Rectal smooth muscle tissue (tissue), 1 donor: Measurements from ENCODE around the gene EXOC7.
"Not testable (repeated sequence)": the region's sequence is repeated elsewhere in the genome, so short reads cannot be mapped to it uniquely, and the experiment has no call there.

Experiments
- H3K27ac ChIP-seq: one replicate; pipeline ENCODE4 v1.7.0; 2013; ENCODE audit warnings: low read depth, low read length, inconsistent platforms
- H3K27me3 ChIP-seq: one replicate; pipeline ENCODE4 v1.7.0; 2013; ENCODE audit warnings: low read length; ENCODE audit not compliant: control insufficient read depth, insufficient read depth
- H3K36me3 ChIP-seq: one replicate; pipeline ENCODE4 v1.7.0; 2013; ENCODE audit warnings: low read length; ENCODE audit not compliant: control insufficient read depth, insufficient read depth
- H3K4me1 ChIP-seq: one replicate; pipeline ENCODE4 v1.7.0; 2013; ENCODE audit warnings: low read length; ENCODE audit not compliant: control insufficient read depth, insufficient read depth
- H3K4me3 ChIP-seq: one replicate; pipeline ENCODE4 v1.7.0; 2013; ENCODE audit warnings: low read length
- H3K9ac ChIP-seq: one replicate; pipeline ENCODE4 v1.7.0; 2013; ENCODE audit warnings: low read length

The EXOC7 gene

GRCh38 chr17:76058264-76058663 lies 45.3 kb downstream of the EXOC7 start:
- not testable (repeated sequence) for H3K4me3 ChIP-seq, H3K27ac ChIP-seq, H3K27me3 ChIP-seq, H3K4me1 ChIP-seq, H3K9ac ChIP-seq
- H3K36me3 ChIP-seq, result peaks cover 30% of the 10 kb centered on the region

- Histone ChIP-seq H3K9ac (no peak overlapping the region), H3K27ac (no peak overlapping the region), H3K4me3 (no peak overlapping the region), H3K27me3 (no peaks in the 10 kb centered on the region), H3K36me3 (peaks cover 31% of the 10 kb centered on the region), H3K4me1 (no peaks in the 10 kb centered on the region)
Observed at GRCh38 chr17:76056882-76057281, 46.7 kb downstream of the EXOC7 start.

- no peak overlapping the region for H3K27ac ChIP-seq
- H3K4me3 ChIP-seq, result no peak overlapping the region
- peaks cover 2% of the 10 kb centered on the region for H3K4me1 ChIP-seq
- no peak overlapping the region for H3K9ac ChIP-seq
- H3K36me3 ChIP-seq, result peaks cover 33% of the 10 kb centered on the region
- no peaks in the 10 kb centered on the region for H3K27me3 ChIP-seq
Observed at GRCh38 chr17:76054112-76054476, 49.5 kb downstream of the EXOC7 start.

- H3K27ac ChIP-seq, result no peak overlapping the region
- H3K36me3 ChIP-seq, result peaks cover 34% of the 10 kb centered on the region
- H3K9ac ChIP-seq, result no peak overlapping the region
- no peak overlapping the region for H3K4me3 ChIP-seq
- H3K27me3 ChIP-seq, result no peaks in the 10 kb centered on the region
- H3K4me1 ChIP-seq, result peaks cover 8% of the 10 kb centered on the region
Observed at GRCh38 chr17:76053246-76054111, 50.1 kb downstream of the EXOC7 start.

GRCh38 chr17:76051561-76051960 lies 52.0 kb downstream of the EXOC7 start:
- Histone ChIP-seq H3K4me3 (no peak overlapping the region), H3K27ac (peak overlapping the region; percentile 69), H3K36me3 (peaks cover 31% of the 10 kb centered on the region), H3K27me3 (no peaks in the 10 kb centered on the region), H3K4me1 (peaks cover 10% of the 10 kb centered on the region), H3K9ac (no peak overlapping the region)

GRCh38 chr17:76050538-76051467 lies 52.8 kb downstream of the EXOC7 start:
- H3K36me3 ChIP-seq, result peaks cover 35% of the 10 kb centered on the region
- no peaks in the 10 kb centered on the region for H3K27me3 ChIP-seq
- H3K4me1 ChIP-seq, result peaks cover 10% of the 10 kb centered on the region
- no peak overlapping the region for H3K4me3 ChIP-seq
- no peak overlapping the region for H3K9ac ChIP-seq
- H3K27ac ChIP-seq, result peak overlapping the region; percentile 69

- H3K27me3 ChIP-seq, result no peaks in the 10 kb centered on the region
- peaks cover 10% of the 10 kb centered on the region for H3K4me1 ChIP-seq
- H3K4me3 ChIP-seq, result no peak overlapping the region
- peak overlapping the region; percentile 69 for H3K27ac ChIP-seq
- no peak overlapping the region for H3K9ac ChIP-seq
- H3K36me3 ChIP-seq, result peaks cover 37% of the 10 kb centered on the region
Observed at GRCh38 chr17:76049836-76050537, 53.6 kb downstream of the EXOC7 start.

GRCh38 chr17:76049239-76049638 lies 54.3 kb downstream of the EXOC7 start:
- Histone ChIP-seq H3K4me1 (peaks cover 10% of the 10 kb centered on the region), H3K4me3 (no peak overlapping the region), H3K9ac (no peak overlapping the region), H3K27ac (peak overlapping the region; percentile 29), H3K36me3 (peaks cover 44% of the 10 kb centered on the region), H3K27me3 (no peaks in the 10 kb centered on the region)

GRCh38 chr17:76048711-76049110 lies 54.9 kb downstream of the EXOC7 start:
- H3K36me3 ChIP-seq, result peaks cover 47% of the 10 kb centered on the region

GRCh38 chr17:76048025-76048605 lies 55.5 kb downstream of the EXOC7 start:
- H3K4me3 ChIP-seq, result no peak overlapping the region
- H3K27me3 ChIP-seq, result no peaks in the 10 kb centered on the region
- peak overlapping the region; percentile 78 for H3K27ac ChIP-seq
- peaks cover 10% of the 10 kb centered on the region for H3K4me1 ChIP-seq
- no peak overlapping the region for H3K9ac ChIP-seq
- peaks cover 46% of the 10 kb centered on the region for H3K36me3 ChIP-seq

More at GRCh38 chr17:76048711-76049110, 54.9 kb downstream of the EXOC7 start:
- no peaks in the 10 kb centered on the region for H3K27me3 ChIP-seq
- H3K9ac ChIP-seq, result no peak overlapping the region
- peaks cover 10% of the 10 kb centered on the region for H3K4me1 ChIP-seq
- H3K4me3 ChIP-seq, result no peak overlapping the region
- peak overlapping the region; percentile 78 for H3K27ac ChIP-seq

GRCh38 chr17:76046064-76046463 lies 57.5 kb downstream of the EXOC7 start:
- Histone ChIP-seq H3K9ac (no peak overlapping the region), H3K27me3 (no peaks in the 10 kb centered on the region), H3K36me3 (peaks cover 53% of the 10 kb centered on the region), H3K4me3 (no peak overlapping the region), H3K4me1 (peaks cover 10% of the 10 kb centered on the region), H3K27ac (no peak overlapping the region)
